Measurements from ENCODE around the gene INAFM2. TPM values are rescaled to one million over a fixed set of nuclear protein-coding genes. Genes with fewer than 3 reads are reported as not detected.

INAFM2 gene
- total RNA-seq, 1 experiment from 2014 or later, result 14.3 TPM

GRCh38 chr15:40361640-40362039, 38.1 kb downstream of the INAFM2 start:
- TF ChIP-seq CTCF (IDR thresholded peaks at IDR 0.05; ENCODE audit: unreplicated experiment), result no peak
- H3K27me3 Mint-ChIP-seq (ENCODE audit: unreplicated experiment), result no peaks in the 10 kb centered on the region
- DNase-seq, result no peak
- H3K27ac Mint-ChIP-seq (ENCODE audit: unreplicated experiment), result no peak overlapping the region
- intact Hi-C loops (cut with micrococcal nuclease; ENCODE audit: unreplicated experiment), result no loop called here
- CTCF ChIA-PET, result no interaction called here
- no peaks in the 10 kb centered on the region for H3K9me3 Mint-ChIP-seq (ENCODE audit: low read depth, unreplicated experiment)
- BruUV-seq (replicated peaks), result no TSS peak
- peaks cover 7% of the 10 kb centered on the region for H3K4me1 Mint-ChIP-seq (ENCODE audit: low read depth, unreplicated experiment)
- no peak overlapping the region for H3K4me3 Mint-ChIP-seq (ENCODE audit: low read depth, unreplicated experiment)
- no peaks in the 10 kb centered on the region for H3K36me3 Mint-ChIP-seq (ENCODE audit: insufficient read depth, unreplicated experiment)

- no TSS peak for BruUV-seq (replicated peaks)
- Mint-ChIP-seq H3K27ac (ENCODE audit: unreplicated experiment) (no peak overlapping the region), H3K36me3 (ENCODE audit: insufficient read depth, unreplicated experiment) (peaks cover 5% of the 10 kb centered on the region), H3K4me3 (ENCODE audit: low read depth, unreplicated experiment) (no peak overlapping the region), H3K9me3 (ENCODE audit: low read depth, unreplicated experiment) (no peaks in the 10 kb centered on the region), H3K27me3 (ENCODE audit: unreplicated experiment) (no peaks in the 10 kb centered on the region), H3K4me1 (ENCODE audit: low read depth, unreplicated experiment) (peaks cover 11% of the 10 kb centered on the region)
- intact Hi-C loops (cut with micrococcal nuclease; ENCODE audit: unreplicated experiment), result no loop called here
- no peak for DNase-seq
- no peak for TF ChIP-seq CTCF (IDR thresholded peaks at IDR 0.05; ENCODE audit: unreplicated experiment)
- CTCF ChIA-PET, result no interaction called here
Measured at GRCh38 chr15:40363611-40364010, 40.1 kb downstream of the INAFM2 start.

GRCh38 chr15:40364251-40364650, 40.8 kb downstream of the INAFM2 start:
- CTCF ChIA-PET, result no interaction called here
- Mint-ChIP-seq H3K9me3 (ENCODE audit: low read depth, unreplicated experiment) (no peaks in the 10 kb centered on the region), H3K36me3 (ENCODE audit: insufficient read depth, unreplicated experiment) (peaks cover 5% of the 10 kb centered on the region), H3K27me3 (ENCODE audit: unreplicated experiment) (no peaks in the 10 kb centered on the region), H3K4me1 (ENCODE audit: low read depth, unreplicated experiment) (peaks cover 11% of the 10 kb centered on the region), H3K4me3 (ENCODE audit: low read depth, unreplicated experiment) (no peak overlapping the region), H3K27ac (ENCODE audit: unreplicated experiment) (no peak overlapping the region)
- BruUV-seq (replicated peaks), result no TSS peak
- no peak for TF ChIP-seq CTCF (IDR thresholded peaks at IDR 0.05; ENCODE audit: unreplicated experiment)
- intact Hi-C loops (cut with micrococcal nuclease; ENCODE audit: unreplicated experiment), result no loop called here
- DNase-seq, result no peak

- CTCF ChIA-PET, result no interaction called here
- intact Hi-C loops (cut with micrococcal nuclease; ENCODE audit: unreplicated experiment), result no loop called here
- no peak overlapping the region for H3K27ac Mint-ChIP-seq (ENCODE audit: unreplicated experiment)
- H3K27me3 Mint-ChIP-seq (ENCODE audit: unreplicated experiment), result no peaks in the 10 kb centered on the region
- TF ChIP-seq CTCF (IDR thresholded peaks at IDR 0.05; ENCODE audit: unreplicated experiment), result no peak
- H3K9me3 Mint-ChIP-seq (ENCODE audit: low read depth, unreplicated experiment), result no peaks in the 10 kb centered on the region
- DNase-seq, result no peak
- peaks cover 5% of the 10 kb centered on the region for H3K36me3 Mint-ChIP-seq (ENCODE audit: insufficient read depth, unreplicated experiment)
- no TSS peak for BruUV-seq (replicated peaks)
- no peak overlapping the region for H3K4me3 Mint-ChIP-seq (ENCODE audit: low read depth, unreplicated experiment)
- peaks cover 11% of the 10 kb centered on the region for H3K4me1 Mint-ChIP-seq (ENCODE audit: low read depth, unreplicated experiment)
Measured at GRCh38 chr15:40365016-40365415, 41.5 kb downstream of the INAFM2 start.

All from Calu3 (cell line).